HG03442 (cell line): ENCODE measurements around the gene PMM2.
A peak's percentile ranks its signal among the peaks of the same experiment; 100 is the strongest.
"Not testable (repeated sequence)": the region's sequence is repeated elsewhere in the genome, so short reads cannot be mapped to it uniquely, and the experiment has no call there.

Source experiments
- ATAC-seq: cut with Tn5 transposase; IDR thresholded peaks from one replicate; pipeline ENCODE4 v1.9.1; 2021; ENCODE audit warnings: mild to moderate bottlenecking, moderate library complexity; ENCODE audit not compliant: unreplicated experiment

The PMM2 gene

GRCh38 chr16:8797364-8798173, at the start of gene PMM2, which contains the start of gene TMEM186:
PMM2 (plus strand) TSS chr16:8797839; CDS start chr16:8797883, 44 bp downstream.
TMEM186 (minus strand) TSS chr16:8797639; CDS start chr16:8797614, 25 bp downstream.
- ATAC-seq = peak; percentile 94

DNA sequence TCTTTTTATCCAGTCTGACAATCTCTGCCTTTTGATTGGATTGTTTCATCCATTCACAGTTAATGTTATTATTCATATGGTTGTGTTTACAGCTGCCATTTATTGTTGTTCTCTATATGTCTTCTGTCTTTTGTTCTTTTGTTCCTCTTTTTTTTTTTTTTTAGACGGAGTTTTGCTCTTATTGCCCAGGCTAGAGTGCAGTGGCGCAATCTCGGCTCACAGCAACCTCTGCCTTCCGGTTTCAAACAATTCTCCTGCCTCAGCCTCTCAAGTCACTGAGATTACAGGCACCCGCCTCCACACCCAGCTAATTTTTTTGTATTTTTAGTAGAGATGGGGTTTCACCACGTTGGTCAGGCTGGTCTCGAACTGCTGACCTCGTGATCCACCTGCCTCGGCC, 48.7 kb upstream of the PMM2 start:
- ATAC-seq = not testable (repeated sequence)

GRCh38 chr16:8751481-8752311, 45.9 kb upstream of the PMM2 start:
- no peak for ATAC-seq

- ATAC-seq = no peak
These were observed 44.9 kb upstream of the PMM2 start for GRCh38 chr16:8752706-8753105.

- ATAC-seq = no peak
These were observed 44.1 kb upstream of the PMM2 start for GRCh38 chr16:8753416-8754054.

DNA sequence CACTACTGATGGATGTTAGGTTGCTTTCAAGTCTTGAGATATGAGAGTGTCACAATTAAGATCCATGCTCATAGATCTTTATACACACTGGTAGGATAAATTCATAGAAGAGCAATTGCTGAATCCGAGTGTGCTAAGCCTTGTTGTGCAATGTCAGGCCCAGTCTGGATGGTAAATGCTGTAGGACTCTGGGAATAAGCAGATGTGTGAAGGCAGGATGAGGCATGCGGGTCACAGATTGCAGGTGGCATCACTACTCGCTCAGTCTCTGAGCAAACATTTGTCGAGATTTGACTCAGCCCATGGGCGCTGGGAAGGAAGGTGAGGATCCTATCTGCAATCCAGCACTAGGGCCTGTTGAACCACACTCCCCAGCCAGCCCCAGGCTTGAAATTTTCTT, 40.9 kb upstream of the PMM2 start:
- ATAC-seq = no peak

DNA sequence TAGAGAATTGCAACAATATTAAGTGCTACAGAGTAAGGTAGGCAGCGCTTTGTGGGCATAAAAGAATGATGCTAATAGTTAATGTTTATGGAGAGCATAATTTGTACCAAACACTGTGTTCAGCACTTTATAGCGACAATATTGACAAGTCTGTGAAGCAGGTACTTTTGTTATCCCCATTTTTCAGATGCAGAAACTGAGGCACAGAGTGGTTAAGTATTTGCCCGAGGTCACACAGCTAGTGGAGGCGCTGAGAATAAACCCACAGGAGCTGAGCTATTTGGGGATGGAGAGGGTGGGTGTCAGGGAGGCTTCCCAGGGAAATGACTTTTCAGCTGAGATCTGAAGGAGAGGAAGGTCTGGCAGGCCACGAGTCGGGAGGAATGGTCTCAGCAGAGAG, 39.6 kb upstream of the PMM2 start:
- ATAC-seq = no peak

DNA sequence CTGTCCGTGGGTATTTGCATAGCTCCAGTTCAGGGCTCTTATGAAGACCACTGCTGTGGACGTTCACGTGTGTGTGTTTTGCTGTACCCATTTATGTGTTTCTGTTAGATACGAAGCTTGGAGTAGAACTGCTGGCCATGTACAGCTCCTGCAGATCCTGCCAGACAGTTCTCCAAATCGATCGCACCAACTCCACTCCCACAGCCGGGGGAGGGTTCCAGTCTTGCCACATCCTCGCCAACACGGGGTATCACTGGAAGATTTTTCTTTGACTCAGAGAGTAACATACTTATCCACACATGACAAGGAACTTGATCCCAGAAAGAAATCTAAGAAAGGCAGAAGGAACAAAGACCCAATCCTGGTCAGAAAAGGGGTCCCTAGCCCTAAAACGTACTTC, 37.6 kb upstream of the PMM2 start:
- no peak for ATAC-seq

- ATAC-seq = no peak
These were observed 36.6 kb upstream of the PMM2 start for GRCh38 chr16:8761078-8761477.

DNA sequence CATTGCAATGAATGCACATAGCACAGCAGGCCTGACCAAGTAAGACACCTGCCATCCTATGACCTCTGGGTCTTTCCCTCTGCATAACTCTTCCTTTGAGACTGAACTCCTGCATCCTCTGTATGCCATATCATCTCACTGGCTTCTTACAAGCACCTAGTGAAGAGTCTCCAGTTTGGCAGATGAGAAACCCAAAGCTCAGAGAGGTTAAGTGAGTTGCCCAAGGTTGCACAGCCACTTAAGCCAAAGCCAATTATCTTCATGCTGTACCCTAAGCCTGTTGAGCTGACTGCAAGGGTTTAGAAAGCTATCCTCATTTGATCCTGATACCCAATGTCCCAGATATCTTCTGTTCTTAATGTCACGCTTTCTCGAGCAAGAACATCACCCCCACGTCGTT, 35.4 kb upstream of the PMM2 start:
- no peak for ATAC-seq

DNA sequence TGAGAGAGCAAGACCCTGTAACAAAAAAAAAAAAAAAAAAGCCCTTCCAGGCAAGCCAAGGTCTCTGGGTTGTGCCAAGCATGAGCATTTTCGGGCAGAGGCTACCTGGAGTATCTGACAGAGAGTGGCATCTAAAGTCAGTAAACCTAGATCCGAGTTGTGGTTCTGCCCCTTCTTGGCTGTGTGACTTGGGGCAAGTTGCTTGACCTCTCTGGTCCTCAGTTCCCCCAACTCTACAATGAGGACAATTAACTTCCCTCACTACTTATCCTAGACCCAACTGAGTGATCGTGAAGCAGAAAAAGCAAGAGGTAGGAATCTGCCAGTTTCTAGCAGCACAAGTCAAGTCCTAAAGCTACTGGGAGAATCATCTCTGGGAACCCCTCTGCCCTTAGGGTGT, 34.6 kb upstream of the PMM2 start:
- no peak for ATAC-seq

GRCh38 chr16:8763899-8764298, 33.7 kb upstream of the PMM2 start:
- ATAC-seq = no peak

GRCh38 chr16:8764525-8765250, 33.0 kb upstream of the PMM2 start:
- ATAC-seq = no peak

DNA sequence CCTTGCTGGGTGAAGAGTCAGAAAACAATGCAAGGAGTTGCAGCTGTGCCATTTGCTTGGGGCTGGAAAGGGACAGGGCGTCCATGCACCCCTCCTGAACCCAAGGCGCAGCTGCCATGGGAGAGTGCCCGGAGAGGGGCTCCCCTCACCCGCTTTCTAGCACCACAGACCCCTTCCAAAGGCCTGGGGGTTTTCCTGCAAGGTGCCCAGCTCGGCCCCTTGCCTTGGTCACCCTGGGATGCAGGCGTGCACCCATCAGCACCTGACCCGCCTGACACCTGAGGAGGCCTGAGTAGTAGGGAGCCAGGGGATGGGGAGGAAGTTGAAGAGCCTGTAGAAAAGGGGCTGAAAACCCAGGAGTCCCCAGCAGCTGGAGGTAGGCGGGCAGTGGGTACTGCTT, 30.5 kb upstream of the PMM2 start:
- no peak for ATAC-seq

GRCh38 chr16:8768283-8768682, 29.4 kb upstream of the PMM2 start:
- ATAC-seq = no peak

GRCh38 chr16:8768692-8769091, 28.9 kb upstream of the PMM2 start:
- ATAC-seq = no peak

DNA sequence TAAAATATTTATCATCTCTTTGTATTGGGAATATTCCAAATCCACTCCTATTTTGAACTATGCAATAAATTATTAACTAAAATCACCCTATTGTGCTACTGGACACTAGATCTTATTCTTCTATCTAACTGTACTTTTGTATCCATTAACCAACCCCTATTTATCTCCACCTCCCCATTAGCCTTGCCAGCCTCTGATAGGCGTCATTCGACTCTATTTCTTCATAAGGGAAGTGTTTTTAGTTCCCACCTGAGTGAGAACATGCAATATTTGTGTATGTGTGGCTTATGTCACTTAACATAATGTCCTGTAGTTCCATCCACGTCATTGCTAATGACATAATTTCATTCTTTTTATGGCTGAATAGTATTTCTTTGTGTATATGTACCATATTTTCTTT, 24.1 kb upstream of the PMM2 start:
- ATAC-seq = no peak

GRCh38 chr16:8774208-8774607, 23.4 kb upstream of the PMM2 start:
- ATAC-seq = no peak

- ATAC-seq = no peak
These were observed 22.3 kb upstream of the PMM2 start for GRCh38 chr16:8775359-8775758.

DNA sequence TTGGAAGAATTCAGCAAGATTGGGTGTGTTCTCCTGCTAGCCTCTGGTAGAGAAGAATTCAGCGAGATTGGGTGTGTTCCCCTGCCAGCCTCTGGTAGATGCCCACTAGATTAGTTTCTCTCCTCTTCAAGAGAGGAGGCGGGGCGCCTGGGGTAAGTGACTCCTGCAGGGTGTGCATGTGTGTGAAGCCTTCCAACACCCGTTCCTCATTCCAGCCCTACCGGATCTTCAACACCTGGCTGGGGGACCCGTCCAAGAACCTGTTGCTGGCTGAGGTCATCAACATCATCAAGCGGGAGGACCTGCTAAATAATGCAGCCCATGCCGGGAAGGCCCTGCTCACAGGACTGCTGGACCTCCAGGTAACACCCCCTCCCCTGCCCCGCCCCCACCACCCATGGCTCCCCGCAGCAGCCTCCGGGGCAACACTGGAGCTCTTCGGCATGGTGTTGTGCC, 21.5 kb upstream of the PMM2 start:
- ATAC-seq = no peak

DNA sequence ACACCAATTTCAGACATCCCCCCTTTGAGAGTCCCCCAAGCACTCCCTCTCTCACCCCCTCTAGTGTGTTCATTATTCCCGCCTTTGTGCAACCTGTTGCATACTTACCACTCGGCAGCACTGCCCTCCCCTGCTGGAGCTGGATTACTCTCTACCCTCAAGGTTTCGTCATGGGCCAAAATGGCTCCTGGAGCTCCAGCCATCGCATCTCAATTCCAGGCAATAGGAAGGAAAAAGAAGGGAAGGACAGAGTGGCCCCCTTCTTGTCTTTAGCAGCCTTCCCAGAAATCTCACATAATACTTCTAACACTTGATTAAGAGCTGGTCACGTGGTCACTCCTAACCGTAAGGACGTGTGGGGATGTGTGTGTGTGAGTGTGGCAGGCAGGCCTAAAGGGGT, 20.4 kb upstream of the PMM2 start:
- no peak for ATAC-seq
